ENCODE measurements around the gene KCNG2. TPM values are rescaled to one million over a fixed set of nuclear protein-coding genes. Genes with fewer than 3 reads are reported as not detected.

Gene KCNG2
- total and polyA plus RNA-seq, 4 donors, result 0.03 to 0.23 (median 0.08) TPM; not detected in 1

DNA sequence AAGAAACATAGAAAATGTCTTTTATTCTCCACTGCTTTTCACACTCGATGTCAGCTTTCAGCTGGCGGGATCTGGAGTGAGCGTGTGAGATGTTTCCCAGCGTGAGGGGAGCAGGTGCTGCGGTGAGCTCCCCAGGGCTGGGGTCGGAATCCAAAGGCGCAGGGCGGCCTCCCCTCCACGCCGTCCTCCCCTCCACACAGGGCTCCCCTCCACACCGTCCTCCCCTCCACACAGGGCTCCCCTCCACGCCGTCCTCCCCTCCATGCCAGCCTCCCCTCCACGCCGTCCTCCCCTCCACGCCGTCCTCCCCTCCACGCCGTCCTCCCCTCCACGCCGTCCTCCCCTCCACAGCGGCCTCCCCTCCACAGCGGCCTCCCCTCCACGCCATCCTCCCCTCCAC, 26.9 kb upstream of the KCNG2 start:
- Histone ChIP-seq H3K4me3 (ENCODE audit: low read depth in 1 of 3, low read length in 3 of 3) (no peak overlapping the region), H3K27ac (ENCODE audit: low read depth in 1 of 2, low read length in 2 of 2) (no peak overlapping the region), H3K9ac (ENCODE audit: low read depth in 1 of 2, low read length in 2 of 2) (no peak overlapping the region), H3K36me3 (ENCODE audit: control insufficient read depth in 4 of 4, insufficient read depth in 3 of 4, low read depth in 1 of 4, low read length in 3 of 4) (peaks cover 0 to 2% (median 0%) of the 10 kb centered on the region in 4 donors), H3K27me3 (ENCODE audit: control insufficient read depth in 4 of 4, insufficient read depth in 4 of 4, low read length in 3 of 4) (no peaks in the 10 kb centered on the region), H3K4me1 (ENCODE audit: control insufficient read depth in 4 of 4, insufficient read depth in 4 of 4, low read length in 3 of 4) (no peaks in the 10 kb centered on the region), H3K9me3 (ENCODE audit: control insufficient read depth in 4 of 4, low read length in 3 of 4) (peaks cover 0 to 6% (median 3%) of the 10 kb centered on the region in 4 donors)
- no peak for TF ChIP-seq NR2F2 (IDR thresholded peaks at IDR 0.05)
- no peak for TF ChIP-seq GABPA (IDR thresholded peaks at IDR 0.05 in 1 of 2, conservative IDR thresholded peaks at IDR 0.05 in 1 of 2)
- TF ChIP-seq RAD21 (IDR thresholded peaks at IDR 0.05), result no peak
- TF ChIP-seq YY1 (IDR thresholded peaks at IDR 0.05), result no peak
- TF ChIP-seq RXRA (IDR thresholded peaks at IDR 0.05), result no peak
- no peak for TF ChIP-seq HNF4A (conservative IDR thresholded peaks at IDR 0.05)
- TF ChIP-seq, protein P1, sequence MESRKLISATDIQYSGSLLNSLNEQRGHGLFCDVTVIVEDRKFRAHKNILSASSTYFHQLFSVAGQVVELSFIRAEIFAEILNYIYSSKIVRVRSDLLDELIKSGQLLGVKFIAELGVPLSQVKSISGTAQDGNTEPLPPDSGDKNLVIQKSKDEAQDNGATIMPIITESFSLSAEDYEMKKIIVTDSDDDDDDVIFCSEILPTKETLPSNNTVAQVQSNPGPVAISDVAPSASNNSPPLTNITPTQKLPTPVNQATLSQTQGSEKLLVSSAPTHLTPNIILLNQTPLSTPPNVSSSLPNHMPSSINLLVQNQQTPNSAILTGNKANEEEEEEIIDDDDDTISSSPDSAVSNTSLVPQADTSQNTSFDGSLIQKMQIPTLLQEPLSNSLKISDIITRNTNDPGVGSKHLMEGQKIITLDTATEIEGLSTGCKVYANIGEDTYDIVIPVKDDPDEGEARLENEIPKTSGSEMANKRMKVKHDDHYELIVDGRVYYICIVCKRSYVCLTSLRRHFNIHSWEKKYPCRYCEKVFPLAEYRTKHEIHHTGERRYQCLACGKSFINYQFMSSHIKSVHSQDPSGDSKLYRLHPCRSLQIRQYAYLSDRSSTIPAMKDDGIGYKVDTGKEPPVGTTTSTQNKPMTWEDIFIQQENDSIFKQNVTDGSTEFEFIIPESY (IDR thresholded peaks at IDR 0.05), result no peak
- no peak for TF ChIP-seq TAF1 (conservative IDR thresholded peaks at IDR 0.05)
- TF ChIP-seq HNF4G (IDR thresholded peaks at IDR 0.05), result no peak
- TF ChIP-seq EGR1 (IDR thresholded peaks at IDR 0.05; ENCODE audit: low read depth in 2 of 2), result no peak
- TF ChIP-seq, protein P2, sequence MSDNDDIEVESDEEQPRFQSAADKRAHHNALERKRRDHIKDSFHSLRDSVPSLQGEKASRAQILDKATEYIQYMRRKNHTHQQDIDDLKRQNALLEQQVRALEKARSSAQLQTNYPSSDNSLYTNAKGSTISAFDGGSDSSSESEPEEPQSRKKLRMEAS (IDR thresholded peaks at IDR 0.05), result no peak
- TF ChIP-seq, protein P3, sequence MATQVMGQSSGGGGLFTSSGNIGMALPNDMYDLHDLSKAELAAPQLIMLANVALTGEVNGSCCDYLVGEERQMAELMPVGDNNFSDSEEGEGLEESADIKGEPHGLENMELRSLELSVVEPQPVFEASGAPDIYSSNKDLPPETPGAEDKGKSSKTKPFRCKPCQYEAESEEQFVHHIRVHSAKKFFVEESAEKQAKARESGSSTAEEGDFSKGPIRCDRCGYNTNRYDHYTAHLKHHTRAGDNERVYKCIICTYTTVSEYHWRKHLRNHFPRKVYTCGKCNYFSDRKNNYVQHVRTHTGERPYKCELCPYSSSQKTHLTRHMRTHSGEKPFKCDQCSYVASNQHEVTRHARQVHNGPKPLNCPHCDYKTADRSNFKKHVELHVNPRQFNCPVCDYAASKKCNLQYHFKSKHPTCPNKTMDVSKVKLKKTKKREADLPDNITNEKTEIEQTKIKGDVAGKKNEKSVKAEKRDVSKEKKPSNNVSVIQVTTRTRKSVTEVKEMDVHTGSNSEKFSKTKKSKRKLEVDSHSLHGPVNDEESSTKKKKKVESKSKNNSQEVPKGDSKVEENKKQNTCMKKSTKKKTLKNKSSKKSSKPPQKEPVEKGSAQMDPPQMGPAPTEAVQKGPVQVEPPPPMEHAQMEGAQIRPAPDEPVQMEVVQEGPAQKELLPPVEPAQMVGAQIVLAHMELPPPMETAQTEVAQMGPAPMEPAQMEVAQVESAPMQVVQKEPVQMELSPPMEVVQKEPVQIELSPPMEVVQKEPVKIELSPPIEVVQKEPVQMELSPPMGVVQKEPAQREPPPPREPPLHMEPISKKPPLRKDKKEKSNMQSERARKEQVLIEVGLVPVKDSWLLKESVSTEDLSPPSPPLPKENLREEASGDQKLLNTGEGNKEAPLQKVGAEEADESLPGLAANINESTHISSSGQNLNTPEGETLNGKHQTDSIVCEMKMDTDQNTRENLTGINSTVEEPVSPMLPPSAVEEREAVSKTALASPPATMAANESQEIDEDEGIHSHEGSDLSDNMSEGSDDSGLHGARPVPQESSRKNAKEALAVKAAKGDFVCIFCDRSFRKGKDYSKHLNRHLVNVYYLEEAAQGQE (IDR thresholded peaks at IDR 0.05), result no peak
- TF ChIP-seq, protein P4, sequence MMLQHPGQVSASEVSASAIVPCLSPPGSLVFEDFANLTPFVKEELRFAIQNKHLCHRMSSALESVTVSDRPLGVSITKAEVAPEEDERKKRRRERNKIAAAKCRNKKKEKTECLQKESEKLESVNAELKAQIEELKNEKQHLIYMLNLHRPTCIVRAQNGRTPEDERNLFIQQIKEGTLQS (IDR thresholded peaks at IDR 0.05), result no peak
- TF ChIP-seq CTCF (IDR thresholded peaks at IDR 0.05; ENCODE audit: low read depth, low read length, missing input control), result no peak
- no peak for TF ChIP-seq FOXA1 (IDR thresholded peaks at IDR 0.05)
- TF ChIP-seq FOXA2 (IDR thresholded peaks at IDR 0.05), result no peak
- DNase-seq (ENCODE audit: low spot score), result no peak
- 71% methylated on average over 22 of the region's 24 CpGs for WGBS

Measured in liver (tissue), 9 donors.